HepG2 (cell line): ENCODE data around the gene RBL1.

ENCODE experiments used
- CTCF ChIP-seq: sonication (generic); formaldehyde crosslinking; IDR thresholded peaks from 2 replicates; pipeline ENCODE4 v1.5.0; 2020; ENCODE audit warnings: mild to moderate bottlenecking, missing genetic modification reagents, moderate library complexity
- EP300 ChIP-seq, 3 experiments: sonication (generic) in 1 of 3; formaldehyde crosslinking in 1 of 3; IDR thresholded peaks; 2 replicates each; pipeline versions ENCODE4 v1.5.1 to v1.6.1; 2011 to 2020; ENCODE audit warnings: low read depth in 2 of 3, low read length in 2 of 3, borderline replicate concordance in 1 of 3, improper control_type of control experiment in 1 of 3, mild to moderate bottlenecking in 1 of 3, missing genetic modification reagents in 1 of 3, moderate library complexity in 1 of 3
- SRSF1 ChIP-seq: fragments of 200-400 bp; formaldehyde crosslinking; optimal IDR thresholded peaks from 2 replicates; pipeline ENCODE3; 2017; ENCODE audit warnings: mild to moderate bottlenecking, low read depth, low read length, moderate library complexity
- TF ChIP-seq, protein P1 (sequence below): sonication (generic); formaldehyde crosslinking; IDR thresholded peaks from 2 replicates; pipeline ENCODE4 v1.5.0; 2020; ENCODE audit warnings: mild to moderate bottlenecking, missing genetic modification reagents

DNA sequence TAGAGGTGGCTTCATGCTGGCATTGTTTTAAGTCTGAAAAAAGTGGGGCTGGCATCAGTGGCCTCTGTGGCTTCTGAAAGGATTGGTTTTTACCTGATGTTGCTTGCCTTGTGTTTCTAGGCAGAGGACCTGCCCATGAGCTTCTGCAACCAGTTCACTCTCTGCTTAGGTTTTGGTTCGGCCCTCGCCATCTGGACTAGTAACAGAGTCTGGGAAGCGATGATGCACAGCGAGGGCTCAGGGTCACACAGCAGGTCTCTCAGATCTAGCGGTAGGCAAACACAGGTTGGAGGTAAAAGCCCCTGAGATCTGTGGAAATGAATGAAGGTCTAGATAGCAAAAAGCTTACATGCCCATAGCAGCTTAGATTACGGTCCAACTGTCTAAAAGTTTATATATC is 6.8 kb upstream of the RBL1 start:
- TF ChIP-seq, protein P1, sequence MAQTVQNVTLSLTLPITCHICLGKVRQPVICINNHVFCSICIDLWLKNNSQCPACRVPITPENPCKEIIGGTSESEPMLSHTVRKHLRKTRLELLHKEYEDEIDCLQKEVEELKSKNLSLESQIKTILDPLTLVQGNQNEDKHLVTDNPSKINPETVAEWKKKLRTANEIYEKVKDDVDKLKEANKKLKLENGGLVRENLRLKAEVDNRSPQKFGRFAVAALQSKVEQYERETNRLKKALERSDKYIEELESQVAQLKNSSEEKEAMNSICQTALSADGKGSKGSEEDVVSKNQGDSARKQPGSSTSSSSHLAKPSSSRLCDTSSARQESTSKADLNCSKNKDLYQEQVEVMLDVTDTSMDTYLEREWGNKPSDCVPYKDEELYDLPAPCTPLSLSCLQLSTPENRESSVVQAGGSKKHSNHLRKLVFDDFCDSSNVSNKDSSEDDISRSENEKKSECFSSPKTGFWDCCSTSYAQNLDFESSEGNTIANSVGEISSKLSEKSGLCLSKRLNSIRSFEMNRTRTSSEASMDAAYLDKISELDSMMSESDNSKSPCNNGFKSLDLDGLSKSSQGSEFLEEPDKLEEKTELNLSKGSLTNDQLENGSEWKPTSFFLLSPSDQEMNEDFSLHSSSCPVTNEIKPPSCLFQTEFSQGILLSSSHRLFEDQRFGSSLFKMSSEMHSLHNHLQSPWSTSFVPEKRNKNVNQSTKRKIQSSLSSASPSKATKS (CRISPR knock-in tag), result no peak
- TF ChIP-seq SRSF1 (no peak), CTCF (CRISPR knock-in tag) (no peak), EP300 (IDR thresholded peaks at IDR 0.05; ENCODE audit: low read depth in 2 of 2, low read length in 2 of 2) (no peak), EP300 (CRISPR knock-in tag; IDR thresholded peaks at IDR 0.05; ENCODE audit: borderline replicate concordance) (no peak)
